HG03558 (cell line): ENCODE measurements around the gene PSMB2.
"Not testable (repeated sequence)": the region's sequence is repeated elsewhere in the genome, so short reads cannot be mapped to it uniquely, and the experiment has no call there.

Experiments
- ATAC-seq: cut with Tn5 transposase; IDR thresholded peaks from one replicate; pipeline ENCODE4 v1.9.1; 2021; ENCODE audit warnings: moderate number of reproducible peaks; ENCODE audit not compliant: unreplicated experiment; ENCODE audit errors: extremely low read depth

PSMB2 gene

DNA sequence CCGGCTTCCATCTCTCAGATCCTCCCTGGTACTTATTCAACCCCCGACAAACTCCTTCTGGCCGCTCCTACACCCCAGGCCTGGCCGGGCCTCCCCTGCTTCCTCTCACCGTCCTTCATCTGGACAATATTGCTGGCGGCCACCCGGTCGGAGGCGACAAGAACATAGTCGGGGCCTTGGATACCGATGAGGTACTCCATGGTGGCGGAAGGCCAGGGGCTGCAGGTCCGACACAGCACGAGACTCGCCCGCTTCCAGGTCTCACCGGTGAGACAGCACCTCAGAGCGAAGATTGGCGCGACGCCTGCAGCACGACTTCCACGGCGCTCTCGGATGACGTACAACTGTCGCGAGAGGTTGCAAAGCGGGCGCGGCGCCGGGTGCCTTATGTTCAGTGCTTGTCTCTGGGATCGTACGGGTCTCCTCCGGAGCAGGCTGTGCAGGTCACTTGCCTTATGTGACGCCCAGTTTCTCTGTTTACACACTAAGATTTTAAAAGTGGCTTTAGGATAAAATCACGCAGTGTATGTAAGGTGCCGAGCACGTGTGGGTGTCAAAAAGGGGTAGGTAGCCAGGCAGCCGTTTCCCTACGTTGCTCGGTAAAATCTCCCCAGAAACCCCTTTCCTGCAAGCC, at the start of gene PSMB2:
Gene PSMB2 (minus strand): TSS at position 294 of the 634 bp plus-strand sequence. CDS start 94 bp downstream, at position 200.
- ATAC-seq: no peak

DNA sequence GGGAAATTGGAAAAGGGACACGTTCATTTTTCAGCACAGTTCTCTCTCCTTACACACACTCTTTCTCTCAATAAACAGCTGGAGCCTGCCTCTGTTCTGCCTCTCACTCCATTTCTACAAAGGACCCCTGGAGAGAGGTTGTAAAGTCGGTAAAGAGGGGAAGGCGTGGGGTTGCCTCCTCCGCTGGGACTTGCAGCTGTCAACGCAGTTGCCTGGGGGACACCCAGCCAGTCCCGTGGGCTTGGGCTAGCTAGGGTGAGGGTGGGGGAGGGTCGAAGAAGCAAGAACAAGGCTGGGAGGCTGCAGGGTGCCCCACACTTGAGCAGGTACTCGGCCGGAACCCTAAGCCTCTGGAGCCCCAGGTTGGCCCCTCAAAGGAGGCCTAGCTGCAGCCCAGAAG, 49.8 kb upstream of the PSMB2 start:
- ATAC-seq: no peak

GRCh38 chr1:35690103-35690502, 48.8 kb upstream of the PSMB2 start:
- ATAC-seq: not testable (repeated sequence)

- ATAC-seq: no peak
These were observed 46.8 kb upstream of the PSMB2 start for GRCh38 chr1:35688161-35688560.

DNA sequence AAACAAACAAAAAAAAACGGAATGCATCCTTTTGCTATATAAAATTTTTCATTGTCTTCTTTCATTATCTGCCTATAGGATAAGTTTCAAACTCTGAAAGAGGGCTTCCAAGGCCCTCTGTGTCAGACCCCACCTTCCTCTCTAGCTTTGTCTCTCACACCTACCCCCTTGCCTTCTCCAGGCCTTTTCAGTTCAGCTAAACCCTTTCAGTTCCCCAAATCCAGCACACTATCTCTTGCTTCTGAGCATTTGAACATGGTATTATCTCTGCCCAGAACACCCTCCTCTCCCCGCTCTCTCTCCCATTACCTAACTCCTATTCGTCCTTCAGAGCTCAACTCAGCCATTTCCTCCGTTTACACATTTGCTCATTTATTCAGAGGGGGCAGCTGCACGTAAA, 41.7 kb upstream of the PSMB2 start:
- ATAC-seq: no peak

DNA sequence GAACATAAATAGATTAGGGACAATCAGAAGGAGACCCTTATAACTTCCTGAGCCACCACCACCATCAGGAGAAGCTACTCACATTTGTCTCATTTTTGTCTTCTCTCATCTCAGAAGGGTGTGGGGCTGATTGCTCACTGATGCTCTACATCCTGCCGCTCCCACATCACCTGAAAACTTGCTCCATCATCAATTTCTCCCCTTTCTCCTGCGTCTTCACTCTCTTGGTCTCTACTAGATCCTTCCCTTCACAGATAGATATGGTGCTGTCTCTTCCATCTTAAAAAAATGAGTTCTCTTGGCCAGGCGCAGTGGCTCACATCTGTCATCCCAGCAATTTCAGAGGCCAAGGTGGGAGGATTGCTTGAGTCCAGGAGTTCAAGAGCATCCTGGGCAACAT, 38.9 kb upstream of the PSMB2 start:
- no peak for ATAC-seq

- no peak for ATAC-seq
These were observed 34.4 kb upstream of the PSMB2 start for GRCh38 chr1:35675773-35676172.

- ATAC-seq: no peak
These were observed 32.8 kb upstream of the PSMB2 start for GRCh38 chr1:35674111-35674510.

- no peak for ATAC-seq
These were observed 30.8 kb upstream of the PSMB2 start for GRCh38 chr1:35672116-35672515.

DNA sequence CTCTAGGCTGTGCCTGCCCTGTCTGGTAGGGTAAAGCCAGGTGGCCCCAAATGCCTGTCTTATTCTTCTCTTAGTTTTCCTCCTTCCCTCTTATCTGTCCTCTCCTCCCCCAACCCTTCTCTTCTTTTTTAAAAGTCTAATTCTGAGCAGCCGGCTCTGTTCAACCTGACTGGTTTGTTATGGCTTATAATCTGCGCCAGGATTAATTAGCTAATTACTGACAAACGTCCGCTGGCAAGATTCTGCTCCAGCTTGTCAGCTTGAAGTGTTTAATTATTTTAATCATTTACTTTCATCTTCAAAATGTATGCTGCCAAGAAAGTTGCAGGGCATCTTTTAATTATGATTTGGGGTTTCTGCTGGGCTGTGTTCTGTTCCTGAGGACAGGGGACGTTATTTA, 27.2 kb upstream of the PSMB2 start:
- no peak for ATAC-seq

DNA sequence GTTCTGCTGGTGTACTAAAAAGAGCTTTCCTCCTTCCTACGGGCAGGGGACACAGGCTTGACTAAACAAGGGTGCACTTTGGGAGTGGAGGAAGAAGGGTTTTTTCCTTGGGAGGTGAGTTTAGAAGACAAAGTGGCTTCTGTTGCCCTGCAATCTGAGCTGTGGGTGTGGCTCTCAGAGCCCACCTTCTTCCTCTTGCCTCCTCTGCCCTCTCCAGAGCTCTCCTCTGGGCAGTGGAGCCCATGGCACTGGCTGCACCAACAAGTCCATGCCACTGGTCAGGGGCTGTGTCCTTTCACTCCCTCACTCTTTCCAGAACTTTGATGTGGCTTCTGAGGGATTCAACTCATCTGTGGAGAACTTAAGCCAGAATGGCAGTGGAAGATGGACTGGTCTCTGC, 25.6 kb upstream of the PSMB2 start:
- ATAC-seq: no peak

DNA sequence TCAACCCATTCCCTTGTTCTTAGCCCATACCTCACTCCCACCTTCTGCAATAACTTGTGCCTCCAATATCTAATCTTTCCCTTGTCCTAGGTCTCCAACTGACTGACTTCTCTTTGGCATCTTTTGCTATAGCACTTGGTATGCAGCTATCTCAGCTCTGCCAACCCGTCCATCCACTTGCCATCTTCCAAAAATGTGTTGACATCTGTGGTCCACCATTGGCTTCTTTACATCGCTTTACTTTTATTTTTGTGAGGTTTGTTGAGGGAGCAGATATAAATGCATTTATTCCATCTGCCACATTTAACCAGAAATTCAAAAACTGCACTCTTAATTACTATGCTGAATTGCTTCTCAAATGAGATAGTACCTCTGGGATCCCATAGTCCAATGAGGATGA, 24.9 kb upstream of the PSMB2 start:
- no peak for ATAC-seq

DNA sequence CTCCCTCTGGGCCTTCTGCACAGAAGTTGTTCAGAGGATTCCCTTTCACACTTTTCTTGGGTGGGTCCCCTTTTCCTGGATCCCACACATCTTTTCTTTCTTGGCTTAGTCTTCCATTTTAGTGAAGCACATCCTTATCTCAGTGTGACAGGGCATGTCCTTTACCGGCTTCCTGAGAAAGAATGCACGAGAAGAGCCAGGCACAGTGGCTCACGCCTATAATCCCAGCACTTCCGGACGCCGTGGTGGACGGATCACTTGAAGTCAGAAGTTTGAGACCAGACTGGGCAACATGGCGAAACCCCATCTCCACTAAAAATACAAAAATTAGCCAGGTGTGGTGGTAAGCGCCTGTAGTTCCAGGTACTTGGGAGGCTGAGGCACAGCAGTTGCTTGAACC, 22.1 kb upstream of the PSMB2 start:
- no peak for ATAC-seq

DNA sequence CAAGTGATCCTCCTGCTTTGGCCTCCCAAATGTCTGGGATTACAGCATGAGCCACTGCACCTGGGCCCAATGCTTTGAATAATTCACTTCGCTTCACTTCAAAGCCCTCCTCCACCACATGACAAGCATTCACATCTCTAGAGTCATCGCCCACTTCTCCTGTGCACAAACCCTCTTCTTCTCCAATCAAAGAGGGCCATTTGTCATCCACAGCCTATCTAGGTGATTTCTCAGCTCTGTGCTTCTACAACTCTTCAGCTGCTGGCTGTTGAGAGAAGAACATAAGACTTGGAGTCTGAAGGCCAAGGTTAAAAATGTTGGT, 20.1 kb upstream of the PSMB2 start:
- ATAC-seq: no peak

DNA sequence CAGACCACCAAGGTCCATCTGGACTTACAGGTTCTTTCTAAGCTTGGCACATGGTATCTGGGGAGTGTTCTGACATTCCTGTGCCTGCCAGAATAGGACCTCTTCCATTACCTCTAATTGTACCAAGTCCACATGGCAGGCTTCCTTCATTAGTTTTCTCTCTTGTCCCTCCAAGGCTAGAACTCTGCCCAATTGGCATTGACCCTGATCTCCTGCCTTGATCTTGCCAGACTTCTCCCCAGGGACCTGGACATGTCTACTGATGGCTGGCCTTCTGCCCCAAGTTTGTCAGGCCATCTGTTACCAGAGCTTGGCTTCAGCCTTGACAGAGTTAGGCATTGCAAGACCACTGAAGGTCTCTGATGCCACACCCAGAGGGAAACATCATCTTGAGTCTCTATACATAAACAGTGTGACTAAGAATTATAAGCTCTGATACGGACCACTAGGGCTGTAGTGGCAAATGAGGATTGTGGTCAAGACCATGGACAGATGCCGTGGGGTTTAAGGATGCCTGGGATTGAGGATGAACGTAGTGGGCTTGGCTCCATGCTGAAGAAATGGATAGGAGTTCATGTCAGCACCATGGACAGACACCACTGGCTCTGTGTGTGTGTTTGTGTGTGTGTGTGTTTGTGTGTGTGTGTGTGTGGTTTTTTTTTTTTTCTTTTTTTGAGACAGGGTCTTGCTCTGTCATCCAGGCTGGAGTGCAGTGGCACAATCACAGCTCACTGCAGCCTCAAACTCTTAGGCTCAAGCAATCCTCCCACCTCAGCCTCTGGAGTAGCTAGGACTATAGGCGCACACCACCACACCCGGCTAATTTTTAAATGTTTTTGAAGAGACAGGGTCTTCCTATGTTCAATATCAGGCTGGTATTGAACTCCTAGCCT, 19.5 kb upstream of the PSMB2 start:
- no peak for ATAC-seq

DNA sequence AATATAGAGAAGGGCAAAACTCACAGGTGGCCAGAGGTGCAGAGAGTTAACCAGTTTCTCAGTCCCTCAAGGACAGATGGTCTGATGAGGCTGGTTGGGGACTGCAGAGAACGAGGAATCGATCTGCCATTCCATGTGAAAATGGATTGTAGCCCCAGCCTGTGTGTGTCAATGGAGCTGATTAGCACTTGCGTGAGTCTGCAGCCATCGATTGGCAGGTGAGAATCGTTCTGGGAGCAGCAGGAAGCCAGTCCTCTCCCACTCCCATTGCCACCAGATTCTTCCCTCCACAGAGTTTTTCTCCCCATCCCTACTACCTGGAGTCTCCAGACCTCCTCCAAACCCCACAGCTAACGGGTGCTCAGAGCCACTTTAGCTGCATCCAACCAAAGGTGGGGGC, 18.3 kb upstream of the PSMB2 start:
- no peak for ATAC-seq

DNA sequence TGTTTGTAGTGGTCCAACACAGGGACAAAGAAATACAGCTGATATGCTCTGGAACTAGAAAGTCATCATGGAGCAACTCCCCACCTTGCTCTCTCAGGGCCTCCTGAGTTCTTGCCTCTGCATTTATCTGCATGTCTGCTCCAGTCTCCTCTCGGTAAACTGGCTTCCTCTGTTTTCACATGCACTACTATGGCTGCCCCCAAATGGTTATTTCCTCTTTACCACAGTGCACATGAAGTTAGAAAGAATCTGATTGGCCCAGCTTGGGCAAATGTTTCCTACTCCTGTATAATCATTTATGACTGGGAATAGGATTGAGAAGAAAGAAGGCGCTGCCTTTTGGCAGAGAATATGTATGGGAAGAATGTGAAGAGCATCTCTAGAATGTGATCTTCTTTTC, 16.5 kb upstream of the PSMB2 start:
- no peak for ATAC-seq

- ATAC-seq: no peak
These were observed 15.5 kb upstream of the PSMB2 start for GRCh38 chr1:35656863-35657232.

DNA sequence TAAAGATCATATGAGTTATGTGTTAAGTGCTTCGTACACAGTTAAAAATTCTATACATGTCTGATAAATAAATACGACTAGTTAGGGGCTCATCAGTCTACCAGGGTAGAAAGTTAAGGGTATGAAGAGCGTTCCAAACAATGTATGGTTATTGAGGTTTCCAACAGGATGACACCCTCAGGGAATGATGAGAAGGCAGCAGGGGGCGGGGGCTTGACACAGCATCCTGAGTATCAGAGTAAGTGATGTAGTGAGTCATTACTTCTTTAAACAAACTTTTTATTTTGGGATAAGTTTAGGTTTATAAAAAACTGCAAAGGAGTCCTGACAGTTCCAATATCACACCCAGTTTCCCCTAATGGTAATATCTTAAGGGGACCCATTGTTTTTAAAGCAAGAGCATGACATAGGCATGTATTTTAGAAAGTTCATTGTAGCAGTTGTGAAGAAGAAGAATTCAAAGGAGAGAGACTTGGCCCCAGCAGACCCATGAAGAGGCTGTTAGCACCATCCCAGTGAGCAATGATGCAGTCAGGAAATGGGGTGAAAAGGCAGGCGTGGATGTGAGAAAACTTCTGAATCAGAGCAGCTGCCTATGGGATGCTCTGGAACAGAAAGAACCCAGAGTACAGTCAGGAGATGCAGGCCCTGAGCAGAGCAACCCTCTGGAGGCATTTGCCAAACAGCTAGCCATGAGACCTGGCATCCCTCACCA, 15.0 kb upstream of the PSMB2 start:
- no peak for ATAC-seq

GRCh38 chr1:35655196-35655595, 13.9 kb upstream of the PSMB2 start:
- ATAC-seq: no peak

DNA sequence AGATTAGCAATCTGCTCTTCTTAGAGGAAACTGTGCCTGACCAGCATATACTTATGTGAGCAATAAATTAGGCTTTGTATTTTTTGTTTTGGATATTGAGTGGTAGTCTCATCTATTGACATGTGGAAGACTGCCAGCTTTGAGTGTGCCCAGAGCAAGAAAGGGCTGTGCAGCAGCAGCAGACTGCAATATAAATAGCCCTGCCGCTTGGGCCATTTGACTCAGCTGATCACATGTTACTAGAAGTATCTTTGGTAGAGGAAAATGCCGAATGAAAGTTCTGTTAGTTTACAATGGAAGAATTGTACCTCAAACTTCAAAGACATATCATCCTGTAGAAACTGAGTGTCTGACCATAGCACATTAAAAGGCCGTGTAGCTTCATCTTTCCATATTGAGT, 9.1 kb upstream of the PSMB2 start:
- ATAC-seq: no peak
